PC-3 (cell line): Measurements from ENCODE around the gene CCNL2. TPM values are rescaled to one million over a fixed set of nuclear protein-coding genes. Genes with fewer than 3 reads are reported as not detected.

Experiments used
- ATAC-seq: fragments of 200-7000 bp; cut with Tn5 transposase; 2 replicates; pipeline ENCODE4 v1.9.1; 2020; ENCODE audit warnings: mild to moderate bottlenecking, moderate library complexity
- BruUV-seq: library from RNA; stranded (reverse); fragments of 400-500 nt; replicated peaks from 2 replicates; lab custom pipeline; 2021; lab: Mats Ljungman, UMichigan
- CTCF ChIA-PET: fragments of 300-600 bp; sonication (Branson Sonifier 250); formaldehyde crosslinking; loops from one replicate; lab custom pipeline; 2022; ENCODE audit warnings: antibody characterized with exemption; lab: Charles Lee
- POLR2A ChIA-PET: fragments of 300-600 bp; sonication (Branson Sonifier 250); formaldehyde crosslinking; loops from one replicate; lab custom pipeline; 2022; ENCODE audit warnings: antibody characterized with exemption; ENCODE audit not compliant: unreplicated experiment; lab: Charles Lee
- DNase-seq: peaks from one replicate; pipeline ENCODE4 v3.0.0-alpha.2; 2015
- H2AFZ ChIP-seq: fragments of 300-600 bp; sonication (generic); 2 replicates; pipeline ENCODE4 v1.6.0; 2016; ENCODE audit warnings: antibody characterized with exemption, low read length
- H3F3A ChIP-seq: fragments of 300-600 bp; sonication (generic); one replicate; pipeline ENCODE4 v1.6.0; 2017; ENCODE audit warnings: antibody characterized with exemption, low read length, control low read depth, mild to moderate bottlenecking; ENCODE audit not compliant: unreplicated experiment
- H3K27ac ChIP-seq: fragments of 300-600 bp; sonication (generic); 2 replicates; pipeline ENCODE4 v1.5.1; 2016; ENCODE audit warnings: mild to moderate bottlenecking, low read length
- H3K27me3 ChIP-seq: fragments of 300-600 bp; sonication (generic); 2 replicates; pipeline ENCODE4 v1.6.1; 2016; ENCODE audit warnings: low read length, mixed read lengths
- H3K36me3 ChIP-seq: fragments of 300-600 bp; sonication (generic); 2 replicates; pipeline ENCODE4 v1.6.1; 2016; ENCODE audit warnings: low read depth, mixed run types, low read length, mixed read lengths
- H3K4me1 ChIP-seq: fragments of 300-600 bp; sonication (generic); 2 replicates; pipeline ENCODE4 v1.5.1; 2016; ENCODE audit warnings: low read length; ENCODE audit not compliant: insufficient read depth
- H3K4me2 ChIP-seq: fragments of 300-600 bp; sonication (generic); 2 replicates; pipeline ENCODE4 v1.6.0; 2016; ENCODE audit warnings: low read length
- H3K4me3 ChIP-seq: fragments of 300-600 bp; sonication (generic); 2 replicates; pipeline ENCODE4 v1.5.1; 2016; ENCODE audit warnings: mild to moderate bottlenecking, low read length, mixed read lengths
- H3K79me2 ChIP-seq: fragments of 300-600 bp; sonication (generic); 2 replicates; pipeline ENCODE4 v1.6.1; 2017; ENCODE audit warnings: low read length, mixed read lengths
- H3K9ac ChIP-seq: fragments of 300-600 bp; sonication (generic); 2 replicates; pipeline ENCODE4 v1.6.0; 2016; ENCODE audit warnings: mild to moderate bottlenecking, low read length
- H3K9me2 ChIP-seq: fragments of 300-600 bp; sonication (generic); replicated peaks from 2 replicates; pipeline ENCODE4 v1.6.1; 2016; ENCODE audit warnings: mixed run types, low read length, mixed read lengths
- H3K9me3 ChIP-seq: fragments of 300-600 bp; sonication (generic); 2 replicates; pipeline ENCODE4 v1.6.1; 2016; ENCODE audit warnings: low read length, mixed read lengths
- H4K20me1 ChIP-seq: fragments of 300-600 bp; sonication (generic); 2 replicates; pipeline ENCODE4 v1.6.1; 2016; ENCODE audit warnings: low read length, mixed read lengths
- CTCF ChIP-seq: fragments of 300-600 bp; sonication (generic); conservative IDR thresholded peaks from 2 replicates; pipeline ENCODE4 v1.5.1; 2017; ENCODE audit warnings: antibody characterized with exemption, low read depth, mild to moderate bottlenecking, low read length
- EZH2 ChIP-seq: fragments of 300-600 bp; sonication (generic); IDR thresholded peaks from one replicate; pipeline ENCODE4 v1.6.1; 2017; ENCODE audit warnings: antibody characterized with exemption, mild to moderate bottlenecking, low read length; ENCODE audit not compliant: unreplicated experiment
- EZH2phosphoT487 ChIP-seq: fragments of 300-600 bp; sonication (generic); IDR thresholded peaks from 2 replicates; pipeline ENCODE4 v1.6.1; 2018; ENCODE audit warnings: mild to moderate bottlenecking, antibody characterized with exemption, low read length, borderline replicate concordance
- intact Hi-C: fragments of 100-400 bp; cut with micrococcal nuclease; formaldehyde crosslinking; loops from 2 replicates; pipeline ENCODE4 v1.9.0; 2023
- total RNA-seq: library from RNA; depleted of rRNA; stranded (reverse); fragments of >200 nt; gene quantifications from 2 replicates; pipeline ENCODE4 v1.2.3, GENCODE V29; 2014

Gene CCNL2
- total RNA-seq, 1 experiment from 2014 or later = 385 TPM

- Histone ChIP-seq H3K9ac (no peak overlapping the region), H3K9me3 (no peaks in the 10 kb centered on the region), H3K79me2 (peaks cover 38% of the 10 kb centered on the region), H3K4me3 (no peak overlapping the region), H3K4me2 (no peak overlapping the region), H3K9me2 (no peaks in the 10 kb centered on the region), H3K27ac (no peak overlapping the region), H4K20me1 (no peaks in the 10 kb centered on the region), H3F3A (peaks cover 5% of the 10 kb centered on the region), H2AFZ (no peak overlapping the region), H3K27me3 (no peaks in the 10 kb centered on the region), H3K4me1 (no peaks in the 10 kb centered on the region), H3K36me3 (peaks cover 19% of the 10 kb centered on the region)
- no peak for DNase-seq
- no peak for ATAC-seq
- ChIA-PET POLR2A (no interaction called here), CTCF (no interaction called here)
- no peak for TF ChIP-seq CTCF
- intact Hi-C loops = no loop called here
- BruUV-seq = no TSS peak
Observed at GRCh38 chr1:1381294-1381693, 17.8 kb downstream of the CCNL2 start.

- BruUV-seq = no TSS peak
- H3K27me3 ChIP-seq = no peaks in the 10 kb centered on the region
Observed at GRCh38 chr1:1380860-1381259, 18.3 kb downstream of the CCNL2 start.

GRCh38 chr1:1377540-1378205 is 21.5 kb downstream of the CCNL2 start:
- Histone ChIP-seq H3K9me3 (no peaks in the 10 kb centered on the region), H3K9ac (no peak overlapping the region), H3F3A (peaks cover 9% of the 10 kb centered on the region), H3K36me3 (peaks cover 13% of the 10 kb centered on the region; the same call in 1 of the 2 replicates), H4K20me1 (no peaks in the 10 kb centered on the region), H3K4me2 (no peak overlapping the region), H2AFZ (no peak overlapping the region), H3K9me2 (no peaks in the 10 kb centered on the region), H3K4me1 (peaks cover 17% of the 10 kb centered on the region), H3K79me2 (peaks cover 33% of the 10 kb centered on the region), H3K27ac (no peak overlapping the region), H3K4me3 (no peak overlapping the region), H3K27me3 (no peaks in the 10 kb centered on the region)
- intact Hi-C loops = loop anchor here (2.0 kb wide), 1 partner anchor 21 kb away; the partner anchor contains the start of gene CCNL2
- CTCF ChIA-PET = no interaction called here
- POLR2A ChIA-PET = no interaction called here
- DNase-seq (no peak), ATAC-seq (no peak)
- TF ChIP-seq EZH2phosphoT487 (no peak), CTCF (no peak), EZH2 (no peak)
- no TSS peak for BruUV-seq

More at GRCh38 chr1:1380860-1381259, 18.3 kb downstream of the CCNL2 start:
- intact Hi-C loops = no loop called here
- Histone ChIP-seq H3F3A (peaks cover 9% of the 10 kb centered on the region), H3K27ac (no peak overlapping the region), H3K9me3 (no peaks in the 10 kb centered on the region), H3K36me3 (peaks cover 15% of the 10 kb centered on the region; the same call in 1 of the 2 replicates), H4K20me1 (no peaks in the 10 kb centered on the region), H3K79me2 (peaks cover 34% of the 10 kb centered on the region), H3K9ac (no peak overlapping the region), H3K4me2 (no peak overlapping the region), H3K9me2 (no peaks in the 10 kb centered on the region), H3K4me3 (no peak overlapping the region), H2AFZ (no peak overlapping the region), H3K4me1 (peaks cover 3% of the 10 kb centered on the region; the same call in 1 of the 2 replicates)
- TF ChIP-seq EZH2 = no peak
- TF ChIP-seq CTCF = no peak
- no peak for TF ChIP-seq EZH2phosphoT487
- ChIA-PET POLR2A (no interaction called here), CTCF (no interaction called here)
- no peak for ATAC-seq
- DNase-seq = no peak
